Stimulated activated CD4-positive, alpha-beta T cell treated with anti-CD3 and anti-CD28 coated beads, TNF-alpha, amount 100 ng/mL, for 24 hours (primary cell): ENCODE measurements around the gene RBM19.
"Not testable (repeated sequence)": the region's sequence is repeated elsewhere in the genome, so short reads cannot be mapped to it uniquely, and the experiment has no call there.

Source experiments
- DNase-seq, 3 experiments: peaks; one replicate each; pipeline ENCODE4 v3.0.0-alpha.2; 2020; ENCODE audit warnings: low read depth in 3 of 3

The RBM19 gene

GRCh38 chr12:113905829-113906228 is 60.3 kb downstream of the RBM19 start:
- no peak for DNase-seq

GRCh38 chr12:113903381-113903863 is 62.7 kb downstream of the RBM19 start:
- DNase-seq: no peak

- DNase-seq: not testable (repeated sequence)
Measured at GRCh38 chr12:113901319-113901718, 64.8 kb downstream of the RBM19 start.

- DNase-seq: no peak
Measured at GRCh38 chr12:113900716-113901115, 65.4 kb downstream of the RBM19 start.

GRCh38 chr12:113899561-113900471 is 66.3 kb downstream of the RBM19 start:
- DNase-seq: no peak

GRCh38 chr12:113899042-113899560 is 67.0 kb downstream of the RBM19 start:
- DNase-seq: no peak

- DNase-seq: no peak
Measured at GRCh38 chr12:113898466-113898865, 67.7 kb downstream of the RBM19 start.

- DNase-seq: no peak
Measured at GRCh38 chr12:113897406-113897805, 68.7 kb downstream of the RBM19 start.

GRCh38 chr12:113896841-113897240 is 69.3 kb downstream of the RBM19 start:
- DNase-seq: no peak

GRCh38 chr12:113896194-113896593 is 69.9 kb downstream of the RBM19 start:
- DNase-seq: no peak

- no peak for DNase-seq
Measured at GRCh38 chr12:113895176-113895575, 70.9 kb downstream of the RBM19 start.

GRCh38 chr12:113894697-113895096 is 71.4 kb downstream of the RBM19 start:
- no peak for DNase-seq

GRCh38 chr12:113893221-113893620 is 72.9 kb downstream of the RBM19 start:
- DNase-seq: no peak

GRCh38 chr12:113892556-113892955 is 73.6 kb downstream of the RBM19 start:
- DNase-seq: no peak

- DNase-seq: no peak
Measured at GRCh38 chr12:113891739-113892520, 74.2 kb downstream of the RBM19 start.

GRCh38 chr12:113891167-113891692 is 74.9 kb downstream of the RBM19 start:
- DNase-seq: no peak

GRCh38 chr12:113889891-113890581 is 76.1 kb downstream of the RBM19 start:
- DNase-seq: no peak

GRCh38 chr12:113889076-113889475 is 77.0 kb downstream of the RBM19 start:
- no peak for DNase-seq

- no peak for DNase-seq
Measured at GRCh38 chr12:113888435-113888834, 77.7 kb downstream of the RBM19 start.

- DNase-seq: no peak
Measured at GRCh38 chr12:113887906-113888305, 78.2 kb downstream of the RBM19 start.

GRCh38 chr12:113886721-113887120 is 79.4 kb downstream of the RBM19 start:
- no peak for DNase-seq

GRCh38 chr12:113884392-113884791 is 81.7 kb downstream of the RBM19 start:
- DNase-seq: no peak
